K562 treated with DMSO at 1 percent for 48 hours (cell line): Measurements from ENCODE around the gene GJA5. TPM values are rescaled to one million over a fixed set of nuclear protein-coding genes. Genes with fewer than 3 reads are reported as not detected.

Experiments
- total RNA-seq: library from RNA; unstranded; fragments of 300-600 nt; gene quantifications from 2 replicates; pipeline ENCODE4 v1.2.3, GENCODE V29; 2022; ENCODE audit warnings: low replicate concordance; ENCODE audit errors: extremely low read depth

Gene GJA5
- not detected in 2 replicates for total RNA-seq

DNA sequence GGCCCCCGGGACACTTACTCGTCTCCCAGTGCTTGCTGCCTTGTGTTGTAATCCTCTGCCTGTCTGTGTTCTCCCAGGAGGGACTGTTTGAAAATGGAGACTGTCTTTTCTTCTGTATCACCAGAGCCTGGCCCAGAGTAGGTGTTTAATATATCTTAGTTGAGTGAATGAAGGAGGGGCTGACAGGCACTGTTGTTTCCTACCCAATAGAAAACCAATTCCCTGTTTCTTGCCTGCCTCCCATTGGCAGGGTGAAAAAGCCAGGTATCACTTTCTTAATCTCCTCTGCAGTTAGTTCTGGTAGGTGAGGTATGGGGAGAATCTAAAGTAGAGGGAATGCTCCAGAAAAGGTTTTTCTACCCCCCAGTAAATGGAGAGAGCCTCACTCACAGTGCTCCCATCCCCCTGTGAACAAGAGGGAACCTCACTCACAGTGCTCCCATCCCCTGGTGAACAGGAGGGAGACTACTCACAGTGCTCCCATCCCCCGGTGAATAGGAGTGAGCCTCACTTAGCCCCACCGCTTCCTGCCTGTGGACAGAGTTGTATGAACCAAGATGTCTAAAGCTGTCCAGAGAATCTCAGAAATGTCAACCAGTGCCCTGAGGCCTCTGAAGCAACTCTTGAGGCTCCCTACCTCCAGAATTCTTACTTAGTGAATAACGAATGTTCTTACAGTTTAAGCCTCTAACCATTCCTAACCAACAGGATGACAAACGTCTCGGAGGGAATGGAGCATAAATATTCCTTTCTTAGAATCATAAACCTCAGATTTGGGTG lies at the start of gene GJA5:
GJA5 (minus strand) TSS at position 122 of the 780 bp plus-strand sequence. CDS start 1,364 bp downstream, outside the sequence.

Other genes with a start within 250 kb of the GJA5 start
- gene BCL9, start 219.1 kb downstream of the GJA5 start, total RNA-seq = not detected in 2 replicates
- gene ACP6, start 90.1 kb downstream of the GJA5 start, total RNA-seq = not detected in 2 replicates
- not detected in 2 replicates for gene GJA8, start 142.2 kb upstream of the GJA5 start, total RNA-seq
- gene GPR89B, start 167.8 kb upstream of the GJA5 start, total RNA-seq = not detected in 2 replicates